GM21723 (cell line): Measurements from ENCODE around the gene ZNF423.

Experiments
- ATAC-seq: cut with Tn5 transposase; IDR thresholded peaks from one replicate; pipeline ENCODE4 v1.9.1; 2021; ENCODE audit warnings: mild to moderate bottlenecking, moderate library complexity; ENCODE audit not compliant: unreplicated experiment

ZNF423 gene

DNA sequence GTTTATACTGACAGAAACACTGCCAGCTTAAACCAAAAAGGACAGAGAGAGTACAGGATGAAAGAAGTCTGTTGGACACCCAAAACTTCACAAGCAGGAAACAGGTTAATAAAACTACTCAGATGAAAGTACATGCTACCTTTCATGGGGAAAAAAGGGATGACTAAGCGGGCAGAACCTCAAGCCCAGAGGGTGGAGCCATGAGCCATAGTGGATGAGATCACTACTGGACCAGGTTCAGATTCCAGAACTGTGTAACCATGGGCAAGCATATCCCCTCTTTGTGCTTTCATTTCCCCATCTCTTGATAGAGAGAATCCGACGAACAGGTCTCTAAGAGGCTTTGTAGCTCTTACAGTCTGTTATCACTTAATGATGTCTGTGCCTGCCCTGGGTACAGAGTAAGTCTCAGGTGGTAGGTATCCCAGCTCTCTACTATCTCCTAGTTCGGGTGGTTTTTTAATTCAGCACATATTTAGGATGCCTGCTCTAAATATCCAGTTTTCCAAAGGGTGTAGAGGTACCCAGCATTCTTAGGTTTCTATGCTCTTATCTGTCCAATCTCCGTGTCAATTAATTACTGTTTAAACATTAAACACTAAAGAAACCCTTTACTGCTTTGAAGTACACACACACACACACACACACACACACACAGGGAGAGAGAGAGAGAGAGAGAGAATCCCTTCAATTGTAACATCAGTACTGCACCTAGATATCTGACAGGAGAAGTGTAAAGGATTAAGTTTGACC, 206.7 kb downstream of the ZNF423 start:
- ATAC-seq = no peak

GRCh38 chr16:49647673-49648072, 208.2 kb downstream of the ZNF423 start:
- ATAC-seq = no peak

DNA sequence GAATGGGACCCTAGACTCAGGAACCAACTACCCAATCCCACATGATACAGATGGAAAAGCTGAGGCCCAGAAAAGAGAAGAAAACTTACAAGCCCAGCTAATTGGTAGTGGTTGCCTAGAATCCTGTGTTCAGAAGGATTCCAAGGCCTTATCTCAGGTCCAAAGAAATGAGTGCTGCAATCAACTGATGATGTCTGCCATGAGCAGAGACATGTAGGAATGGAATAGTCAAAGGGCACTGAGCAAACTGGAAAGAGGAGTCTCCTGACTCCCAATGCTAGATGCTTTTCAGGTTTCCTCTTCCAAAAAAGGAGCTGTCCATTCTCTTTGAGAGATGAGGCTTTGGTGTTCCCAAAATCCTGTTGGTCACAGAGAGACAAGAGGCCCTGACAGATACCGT, 210.6 kb downstream of the ZNF423 start:
- no peak for ATAC-seq

DNA sequence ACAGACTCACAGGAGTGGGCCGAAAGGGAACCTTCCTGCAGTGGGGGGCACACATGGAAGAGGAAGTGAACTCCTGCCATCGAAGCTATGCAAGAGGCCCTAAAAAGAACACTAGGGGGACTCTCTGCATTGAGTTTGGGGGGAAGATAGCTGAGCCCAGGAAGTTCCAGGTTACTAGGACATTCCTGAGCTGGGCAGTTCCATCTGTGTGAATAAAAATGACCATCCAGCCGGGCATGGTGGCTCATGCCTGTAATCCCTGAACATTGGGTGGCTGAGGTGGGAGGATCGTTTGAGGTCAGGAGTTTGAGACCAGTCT, 211.8 kb downstream of the ZNF423 start:
- ATAC-seq = no peak

DNA sequence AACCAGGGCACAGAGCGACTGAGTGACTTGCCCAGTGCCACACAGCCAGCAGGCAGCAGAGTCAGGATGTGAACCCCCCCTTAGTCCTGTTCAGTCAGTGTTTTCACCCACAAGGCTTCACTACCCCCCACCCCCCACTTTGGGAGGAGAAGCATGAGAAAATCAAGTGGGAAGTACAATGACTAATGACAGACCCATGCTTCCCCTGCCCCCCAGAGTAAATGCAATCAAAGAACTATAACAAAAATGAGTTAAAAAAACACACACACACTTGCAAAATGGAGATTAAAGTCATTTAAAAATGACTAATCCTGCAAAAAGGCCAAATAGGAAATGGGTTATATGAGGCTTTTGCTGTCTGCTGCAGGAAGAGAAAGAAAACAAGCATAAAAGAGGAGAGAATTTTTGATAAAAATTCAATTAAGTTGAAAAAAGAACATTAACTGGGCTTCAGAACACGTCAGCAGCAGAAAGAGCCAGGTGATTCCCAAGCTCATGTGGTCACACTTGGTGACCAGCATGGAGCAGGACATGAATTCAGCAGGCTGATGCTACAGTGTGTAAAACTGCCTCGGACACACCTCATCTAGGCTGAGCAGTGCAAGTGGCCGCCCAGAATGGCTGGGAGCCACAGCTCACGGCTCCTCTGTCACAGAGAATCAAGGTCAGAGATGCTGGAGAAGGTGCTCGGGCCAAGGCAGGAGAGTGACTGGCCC, 212.3 kb downstream of the ZNF423 start:
- ATAC-seq = no peak

- no peak for ATAC-seq
Measured at GRCh38 chr16:49641250-49641649, 214.7 kb downstream of the ZNF423 start.

DNA sequence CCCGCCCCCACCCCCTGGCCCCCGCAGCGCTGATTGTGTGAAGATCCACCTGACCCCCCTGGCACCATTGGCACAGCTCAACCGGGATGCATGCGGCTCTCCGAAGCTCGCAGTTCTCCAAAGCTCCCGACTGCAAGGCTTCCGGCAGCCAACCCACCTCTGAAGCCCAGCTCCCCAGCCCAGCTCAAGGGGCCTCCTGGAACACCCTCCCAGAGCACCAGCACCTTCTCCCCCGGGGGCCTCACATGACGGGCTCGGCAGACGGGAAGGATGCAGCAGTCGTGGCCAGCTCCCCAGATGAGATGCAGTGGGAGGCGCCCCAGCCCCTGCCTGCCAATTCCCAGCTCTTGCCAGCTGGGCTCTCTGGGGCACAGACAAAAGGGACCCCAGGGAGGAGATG, 215.3 kb downstream of the ZNF423 start:
- ATAC-seq = no peak

- ATAC-seq = no peak
Measured at GRCh38 chr16:49639739-49640431, 216.0 kb downstream of the ZNF423 start.

- no peak for ATAC-seq
Measured at GRCh38 chr16:49638673-49639610, 217.0 kb downstream of the ZNF423 start.

DNA sequence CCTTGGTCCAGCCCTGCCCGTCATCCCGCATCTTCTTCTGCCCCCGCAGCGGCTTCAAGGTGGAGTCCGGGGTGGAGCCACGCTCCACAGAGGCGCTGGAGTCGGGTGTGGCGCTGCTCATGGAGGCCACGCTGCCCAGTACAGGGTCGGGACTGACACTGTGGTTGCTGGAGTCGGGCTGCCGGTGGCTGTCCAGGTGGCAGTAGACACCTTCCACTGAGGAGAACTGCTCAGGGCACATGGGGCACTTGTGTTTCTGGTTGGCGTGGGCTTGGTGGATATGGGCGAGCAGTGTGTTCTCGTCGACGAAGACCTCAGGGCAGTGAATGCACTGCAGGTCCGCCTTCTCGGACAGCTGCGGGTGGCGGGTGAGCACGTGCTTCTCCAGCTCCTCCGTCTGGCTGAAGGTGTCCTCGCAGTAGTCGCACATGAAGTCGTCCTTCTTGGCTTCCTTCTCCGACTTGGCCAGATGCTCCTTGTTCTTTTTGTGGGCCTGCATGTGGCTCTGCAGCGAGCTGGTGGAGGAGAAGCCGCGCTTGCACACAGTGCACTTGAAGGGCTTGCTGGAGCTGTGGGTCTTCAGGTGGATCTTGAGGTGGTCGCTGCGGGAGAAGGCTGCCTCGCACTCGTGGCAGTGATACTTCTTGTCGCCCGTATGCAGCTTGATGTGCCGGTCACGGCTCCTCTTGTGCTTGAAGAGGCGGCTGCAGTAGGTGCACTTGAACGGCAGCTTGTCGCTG, 217.8 kb downstream of the ZNF423 start:
- ATAC-seq = no peak

DNA sequence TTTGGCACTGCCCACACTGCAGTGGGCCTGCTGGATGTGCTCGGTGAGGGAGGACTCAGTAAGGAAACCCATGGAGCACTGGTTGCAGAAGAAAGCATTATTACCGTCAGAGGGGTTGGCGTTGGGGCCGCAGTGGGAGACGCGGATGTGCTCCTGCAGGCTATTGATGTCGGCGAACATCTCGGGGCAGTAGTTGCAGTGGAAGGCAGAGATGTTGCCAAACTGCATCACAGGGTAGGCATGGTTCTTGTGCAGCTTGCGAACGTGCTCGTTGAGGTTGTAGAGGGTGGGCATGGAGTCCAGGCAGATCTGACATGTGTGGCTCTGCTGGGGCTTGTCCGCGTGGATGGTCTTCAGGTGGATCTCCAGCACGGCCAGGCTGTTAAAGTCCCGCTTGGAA, 218.4 kb downstream of the ZNF423 start:
- ATAC-seq = no peak

- ATAC-seq = no peak
Measured at GRCh38 chr16:49636608-49637007, 219.3 kb downstream of the ZNF423 start.

GRCh38 chr16:49635591-49636581, 220.0 kb downstream of the ZNF423 start:
- no peak for ATAC-seq

- no peak for ATAC-seq
Measured at GRCh38 chr16:49635009-49635350, 220.9 kb downstream of the ZNF423 start.

GRCh38 chr16:49634235-49635008, 221.5 kb downstream of the ZNF423 start:
- ATAC-seq = no peak

GRCh38 chr16:49632795-49633184, 223.1 kb downstream of the ZNF423 start:
- no peak for ATAC-seq

DNA sequence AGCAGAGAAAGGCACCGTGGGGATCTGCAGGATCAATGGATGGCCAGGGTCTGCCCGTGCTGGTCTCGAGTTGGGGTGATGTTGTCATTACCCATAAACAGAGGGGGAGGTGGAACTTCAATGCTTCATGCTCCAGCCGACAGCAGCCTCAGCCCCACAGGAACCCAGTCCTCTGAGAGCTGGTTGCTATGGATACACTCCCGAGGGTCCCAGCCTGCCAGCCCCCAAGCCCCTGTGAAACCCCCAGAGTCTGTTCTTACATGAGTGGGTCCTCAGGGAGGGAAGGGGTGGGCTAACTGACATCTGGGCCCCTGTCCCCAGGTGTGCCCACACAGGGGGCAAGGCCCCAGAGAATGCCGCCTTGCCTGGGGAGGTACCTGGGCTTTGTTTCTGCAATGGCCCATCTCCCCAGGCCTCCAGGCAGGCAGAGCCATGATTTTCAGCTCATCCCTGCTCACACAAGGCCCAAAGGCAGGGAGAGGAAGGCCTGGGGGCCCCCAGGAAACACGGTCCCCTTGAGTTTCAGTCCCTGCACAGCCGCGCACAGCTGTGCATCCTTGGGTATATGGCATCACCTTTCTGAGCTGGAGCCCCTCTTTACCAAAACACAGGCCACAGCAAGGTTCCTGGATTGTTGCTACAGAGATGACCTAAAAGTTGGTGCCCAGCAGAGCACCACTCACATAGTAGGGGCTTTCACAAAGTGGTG, 223.7 kb downstream of the ZNF423 start:
- no peak for ATAC-seq
